Measurements from ENCODE around the gene ONECUT1. TPM values are rescaled to one million over a fixed set of nuclear protein-coding genes. Genes with fewer than 3 reads are reported as not detected.

ONECUT1 gene
- total RNA-seq, 1 experiment from 2014 or later: not detected

- DNase-seq (ENCODE audit: low read depth): no peak
- in situ Hi-C loops (cut with HindIII; ENCODE audit: low pct_unique_long_range_greater_than_20kb, low sequenced_read_pairs): no loop called here
These were observed 73.6 kb downstream of the ONECUT1 start for GRCh38 chr15:52716536-52716935.

GRCh38 chr15:52715411-52715810 lies 74.7 kb downstream of the ONECUT1 start:
- DNase-seq (ENCODE audit: low read depth): no peak
- in situ Hi-C loops (cut with HindIII; ENCODE audit: low pct_unique_long_range_greater_than_20kb, low sequenced_read_pairs): no loop called here

GRCh38 chr15:52714968-52715367 lies 75.2 kb downstream of the ONECUT1 start:
- in situ Hi-C loops (cut with HindIII; ENCODE audit: low pct_unique_long_range_greater_than_20kb, low sequenced_read_pairs): no loop called here
- DNase-seq (ENCODE audit: low read depth): no peak

- in situ Hi-C loops (cut with HindIII; ENCODE audit: low pct_unique_long_range_greater_than_20kb, low sequenced_read_pairs): no loop called here
- no peak for DNase-seq (ENCODE audit: low read depth)
These were observed 79.3 kb downstream of the ONECUT1 start for GRCh38 chr15:52710708-52711389.

- in situ Hi-C loops (cut with HindIII; ENCODE audit: low pct_unique_long_range_greater_than_20kb, low sequenced_read_pairs): no loop called here
- DNase-seq (ENCODE audit: low read depth): no peak
These were observed 80.0 kb downstream of the ONECUT1 start for GRCh38 chr15:52710050-52710707.

- DNase-seq (ENCODE audit: low read depth): no peak
- in situ Hi-C loops (cut with HindIII; ENCODE audit: low pct_unique_long_range_greater_than_20kb, low sequenced_read_pairs): no loop called here
These were observed 80.8 kb downstream of the ONECUT1 start for GRCh38 chr15:52709187-52709981.

Other genes with a start within 250 kb of the ONECUT1 start
- 44.3 and 69.4 TPM in 2 replicates for gene ARPP19, start 221.3 kb downstream of the ONECUT1 start, total RNA-seq (2014; rRNA removed; shearing (Covaris generic); ENCODE audit: low replicate concordance)
- 0.23 and 1.6 TPM in 2 replicates for gene ATOSA, start 110.9 kb downstream of the ONECUT1 start, total RNA-seq (2014; rRNA removed; shearing (Covaris generic); ENCODE audit: low replicate concordance)